Sigmoid colon (tissue), 7 donors: Measurements from ENCODE around the gene EBNA1BP2. TPM values are rescaled to one million over a fixed set of nuclear protein-coding genes. Genes with fewer than 3 reads are reported as not detected.

Experiments used
- DNase-seq: peaks from one replicate; pipeline ENCODE4 v3.0.0-alpha.2; 2019
- H3K27ac ChIP-seq, 4 donors: fragments of 200-600 bp; sonication (generic); one replicate each; pipeline ENCODE4 v1.5.1; 2016 to 2019; ENCODE audit warnings: mild to moderate bottlenecking in 1 of 4
- H3K27me3 ChIP-seq, 3 donors: fragments of 200-600 bp; sonication (generic); one replicate each; pipeline ENCODE4 v1.5.1; 2019; ENCODE audit warnings: mild to moderate bottlenecking in 1 of 3
- H3K36me3 ChIP-seq, 4 donors: fragments of 200-600 bp; sonication (generic); one replicate each; pipeline ENCODE4 v1.5.1; 2016 to 2019
- H3K4me1 ChIP-seq, 4 donors: fragments of 200-600 bp; sonication (generic); one replicate each; pipeline ENCODE4 v1.5.1; 2017 to 2019
- H3K4me3 ChIP-seq, 4 donors: fragments of 200-600 bp; sonication (generic); one replicate each; pipeline ENCODE4 v1.5.1; 2017 to 2019; ENCODE audit warnings: mild to moderate bottlenecking in 2 of 4, moderate library complexity in 1 of 4
- H3K9me3 ChIP-seq, 4 donors: fragments of 200-600 bp in 3 of 4; sonication (generic) in 3 of 4; one replicate each; pipeline versions ENCODE4 v1.5.1 to v1.6.1; 2013 to 2019
- CTCF ChIP-seq, 4 experiments: fragments of 450-650 bp in 3 of 4; fragments of 200-600 bp in 1 of 4; IDR thresholded peaks; one replicate each; pipeline ENCODE4 v1.5.1; 2016 to 2019; ENCODE audit warnings: antibody characterized with exemption in 4 of 4, mild to moderate bottlenecking in 3 of 4, moderate library complexity in 2 of 4
- EP300 ChIP-seq, 4 donors: sonication (generic); formaldehyde crosslinking; IDR thresholded peaks; one replicate each; pipeline ENCODE4 v1.6.1; 2017; ENCODE audit warnings: antibody characterized with exemption in 4 of 4
- POLR2A ChIP-seq, 2 donors: fragments of 450-650 bp; IDR thresholded peaks; one replicate each; pipeline ENCODE4 v1.6.1; 2016; ENCODE audit warnings: antibody characterized with exemption in 2 of 2, mild to moderate bottlenecking in 2 of 2, moderate library complexity in 2 of 2
- POLR2AphosphoS5 ChIP-seq, 4 donors: sonication (generic); formaldehyde crosslinking; IDR thresholded peaks; one replicate each; pipeline ENCODE4 v1.6.1; 2017; ENCODE audit warnings: antibody characterized with exemption in 4 of 4
- WGBS, 2 donors: extraction: QIAGEN DNeasy Blood & Tissue Kit; methylation state at CpG; one replicate each; pipeline ENCODE4 v1.1.7; 2013; 5-methylcytosine and 5-hydroxymethylcytosine counted together
- intact Hi-C: fragments of 100-400 bp; cut with DNase I; formaldehyde crosslinking; loops from one replicate; pipeline ENCODE4 v1.15.1; 2023
- polyA plus RNA-seq, 3 donors: library from polyadenylated mRNA; stranded (reverse); fragments of 200-250 nt; gene quantifications; one replicate each; pipeline ENCODE4 v1.2.3, GENCODE V29; 2013
- total RNA-seq, 4 donors: library from RNA; depleted of rRNA; stranded (reverse); fragments of >200 nt; gene quantifications; one replicate each; pipeline ENCODE4 v1.1.0, GENCODE V29; 2016
- donor health status: healthy with polysubstance abuse.
- donor health status: Bipolar disorder and iron deficiency.
- donor health status: healthy.

Gene EBNA1BP2
- total and polyA plus RNA-seq, 7 donors: 34.9 to 75.0 (median 48.7) TPM

GRCh38 chr1:43174873-43175272, 2.8 kb upstream of the EBNA1BP2 start:
- TF ChIP-seq POLR2AphosphoS5 (IDR thresholded peaks at IDR 0.05) (no peak), POLR2A (IDR thresholded peaks at IDR 0.05) (no peak)
- no peak overlapping the region for H3K27ac ChIP-seq
- H3K4me1 ChIP-seq: peaks cover 0 to 20% (median 16%) of the 10 kb centered on the region in 4 donors
- peaks cover 0 to 9% (median 0%) of the 10 kb centered on the region in 4 donors for H3K36me3 ChIP-seq
- H3K4me3 ChIP-seq: no peak overlapping the region
- WGBS, 2 donors: 75 to 81% methylated on average over 2 of the region's 2 CpGs
- no peaks in the 10 kb centered on the region for H3K9me3 ChIP-seq
- DNase-seq: no peak
- intact Hi-C loops: no loop called here
- H3K27me3 ChIP-seq: peaks cover 0 to 13% (median 0%) of the 10 kb centered on the region in 3 donors

- Histone ChIP-seq H3K4me1 (peaks cover 0 to 20% (median 16%) of the 10 kb centered on the region in 4 donors), H3K27ac (peak overlapping the region; percentile 62 to 76 (median 69)), H3K36me3 (peaks cover 0 to 32% (median 2%) of the 10 kb centered on the region in 4 donors), H3K9me3 (no peaks in the 10 kb centered on the region), H3K4me3 (peak overlapping the region; percentile 57 to 97 (median 88)), H3K27me3 (peaks cover 0 to 10% (median 0%) of the 10 kb centered on the region in 3 donors)
- TF ChIP-seq POLR2AphosphoS5 (IDR thresholded peaks at IDR 0.05): peak in 3 of 4 donors; percentile 26 to 67 (median 36)
- TF ChIP-seq EP300 (IDR thresholded peaks at IDR 0.05): no peak
- intact Hi-C loops: loop anchor here (2.0 kb wide), 1 partner anchor 406 kb away; the partner anchor contains the start of genes C1orf50 and P3H1
- DNase-seq: peak; percentile 93
- WGBS, 2 donors: 1 to 2% methylated on average over 20 of the region's 20 CpGs
Measured at GRCh38 chr1:43172527-43172972, 460 bp upstream of the EBNA1BP2 start.

- Histone ChIP-seq H3K27ac (peak overlapping the region; percentile 62 to 76 (median 69)), H3K4me1 (peaks cover 0 to 20% (median 16%) of the 10 kb centered on the region in 4 donors), H3K36me3 (peaks cover 3 to 44% (median 10%) of the 10 kb centered on the region in 4 donors), H3K27me3 (no peaks in the 10 kb centered on the region), H3K9me3 (no peaks in the 10 kb centered on the region), H3K4me3 (peak overlapping the region; percentile 57 to 97 (median 88))
- TF ChIP-seq POLR2AphosphoS5 (IDR thresholded peaks at IDR 0.05): no peak
- TF ChIP-seq POLR2A (IDR thresholded peaks at IDR 0.05): no peak
- TF ChIP-seq EP300 (IDR thresholded peaks at IDR 0.05): no peak
- TF ChIP-seq CTCF (IDR thresholded peaks at IDR 0.05): no peak
- intact Hi-C loops: no loop called here
- WGBS, 2 donors: 17 to 26% methylated on average over 17 of the region's 17 CpGs
- DNase-seq: no peak
Measured at GRCh38 chr1:43171312-43171875, 696 bp downstream of the EBNA1BP2 start.

- peaks cover 15 to 80% (median 18%) of the 10 kb centered on the region in 4 donors for H3K36me3 ChIP-seq
Measured at GRCh38 chr1:43165765-43166164, 6.3 kb downstream of the EBNA1BP2 start.

GRCh38 chr1:43165162-43165561, 6.9 kb downstream of the EBNA1BP2 start:
- Histone ChIP-seq H3K9me3 (no peaks in the 10 kb centered on the region), H3K27ac (no peak overlapping the region), H3K27me3 (no peaks in the 10 kb centered on the region), H3K4me1 (no peaks in the 10 kb centered on the region), H3K36me3 (peaks cover 15 to 74% (median 18%) of the 10 kb centered on the region in 4 donors), H3K4me3 (no peak overlapping the region)
- intact Hi-C loops: no loop called here
- DNase-seq: no peak
- 80 to 88% methylated on average over 3 of the region's 3 CpGs for WGBS, 2 donors
- TF ChIP-seq POLR2A (IDR thresholded peaks at IDR 0.05): no peak
- TF ChIP-seq POLR2AphosphoS5 (IDR thresholded peaks at IDR 0.05): no peak
- no peak for TF ChIP-seq CTCF (IDR thresholded peaks at IDR 0.05)
- no peak for TF ChIP-seq EP300 (IDR thresholded peaks at IDR 0.05)

More at GRCh38 chr1:43165765-43166164, 6.3 kb downstream of the EBNA1BP2 start:
- Histone ChIP-seq H3K27me3 (no peaks in the 10 kb centered on the region), H3K4me3 (no peak overlapping the region), H3K4me1 (peaks cover 0 to 5% (median 2%) of the 10 kb centered on the region in 4 donors), H3K9me3 (no peaks in the 10 kb centered on the region), H3K27ac (no peak overlapping the region)
- DNase-seq: no peak
- TF ChIP-seq POLR2AphosphoS5 (IDR thresholded peaks at IDR 0.05) (no peak), EP300 (IDR thresholded peaks at IDR 0.05) (no peak), POLR2A (IDR thresholded peaks at IDR 0.05) (no peak), CTCF (IDR thresholded peaks at IDR 0.05) (no peak)
- 96 to 97% methylated on average over 5 of the region's 5 CpGs for WGBS, 2 donors
- intact Hi-C loops: no loop called here
